Measurements from ENCODE around the gene BCAR3. TPM values are rescaled to one million over a fixed set of nuclear protein-coding genes. Genes with fewer than 3 reads are reported as not detected.

BCAR3 gene
- total RNA-seq, 4 donors from 2014 or later: 17.1 to 25.0 (median 22.9) TPM

- H3K36me3 ChIP-seq: peaks cover 0 to 19% of the 10 kb centered on the region in 2 donors
- H3K27me3 ChIP-seq: no peaks in the 10 kb centered on the region
- intact Hi-C loops (cut with DNase I; ENCODE audit: low total_unique reads): no loop called here
- H3K9me3 ChIP-seq: no peaks in the 10 kb centered on the region
- peaks cover 65 to 78% of the 10 kb centered on the region in 2 donors for H3K4me1 ChIP-seq
- no peak overlapping the region for H3K4me3 ChIP-seq
- H3K27ac ChIP-seq: peak overlapping the region; percentile 74 to 94 (median 90)
- DNase-seq (no peak), ATAC-seq (no peak)
- TF ChIP-seq CTCF (IDR thresholded peaks at IDR 0.05 in 4 of 5, conservative IDR thresholded peaks at IDR 0.05 in 1 of 5) (no peak), POLR2A (IDR thresholded peaks at IDR 0.05) (no peak)
- in situ Hi-C loops (cut with MboI; ENCODE audit: low sequenced_read_pairs in 4 of 4): no loop called here
These were observed 104.9 kb downstream of the BCAR3 start for GRCh38 chr1:93576746-93577145.

GRCh38 chr1:93576346-93576745, 105.3 kb downstream of the BCAR3 start:
- in situ Hi-C loops (cut with MboI; ENCODE audit: low sequenced_read_pairs in 4 of 4): no loop called here
- H3K4me1 ChIP-seq: peaks cover 65 to 74% of the 10 kb centered on the region in 2 donors
- H3K36me3 ChIP-seq: peaks cover 0 to 20% of the 10 kb centered on the region in 2 donors
- H3K27ac ChIP-seq: peak overlapping the region; percentile 74 to 94 (median 90)
- no peak for TF ChIP-seq CTCF (IDR thresholded peaks at IDR 0.05 in 4 of 5, conservative IDR thresholded peaks at IDR 0.05 in 1 of 5)
- TF ChIP-seq POLR2A (IDR thresholded peaks at IDR 0.05): no peak
- ATAC-seq (no peak), DNase-seq (no peak)
- intact Hi-C loops (cut with DNase I; ENCODE audit: low total_unique reads): no loop called here
- no peaks in the 10 kb centered on the region for H3K9me3 ChIP-seq
- H3K27me3 ChIP-seq: no peaks in the 10 kb centered on the region
- H3K4me3 ChIP-seq: no peak overlapping the region

GRCh38 chr1:93575621-93576284, 105.9 kb downstream of the BCAR3 start:
- no peak for DNase-seq
- intact Hi-C loops (cut with DNase I; ENCODE audit: low total_unique reads): no loop called here
- Histone ChIP-seq H3K9me3 (no peaks in the 10 kb centered on the region), H3K36me3 (peaks cover 0 to 17% of the 10 kb centered on the region in 2 donors), H3K27ac (peak overlapping the region; percentile 74 to 94 (median 90)), H3K4me3 (no peak overlapping the region), H3K27me3 (no peaks in the 10 kb centered on the region), H3K4me1 (peaks cover 65 to 71% of the 10 kb centered on the region in 2 donors)
- in situ Hi-C loops (cut with MboI; ENCODE audit: low sequenced_read_pairs in 4 of 4): no loop called here
- TF ChIP-seq POLR2A (IDR thresholded peaks at IDR 0.05): no peak
- TF ChIP-seq CTCF (IDR thresholded peaks at IDR 0.05 in 4 of 5, conservative IDR thresholded peaks at IDR 0.05 in 1 of 5): no peak
- ATAC-seq: no peak

GRCh38 chr1:93574991-93575390, 106.6 kb downstream of the BCAR3 start:
- intact Hi-C loops (cut with DNase I; ENCODE audit: low total_unique reads): no loop called here
- no peak overlapping the region for H3K4me3 ChIP-seq
- H3K4me1 ChIP-seq: peaks cover 63 to 69% of the 10 kb centered on the region in 2 donors
- peak overlapping the region; percentile 74 to 94 (median 90) for H3K27ac ChIP-seq
- H3K27me3 ChIP-seq: no peaks in the 10 kb centered on the region
- no peaks in the 10 kb centered on the region for H3K9me3 ChIP-seq
- in situ Hi-C loops (cut with MboI; ENCODE audit: low sequenced_read_pairs in 4 of 4): no loop called here
- TF ChIP-seq POLR2A (IDR thresholded peaks at IDR 0.05) (no peak), CTCF (IDR thresholded peaks at IDR 0.05 in 4 of 5, conservative IDR thresholded peaks at IDR 0.05 in 1 of 5) (no peak)
- peaks cover 0 to 23% of the 10 kb centered on the region in 2 donors for H3K36me3 ChIP-seq
- ATAC-seq: peak; percentile 50 to 55
- DNase-seq: no peak

Measured in gastrocnemius medialis (tissue), 4 donors.